ENCODE data around the gene SUDS3. TPM values are rescaled to one million over a fixed set of nuclear protein-coding genes. Genes with fewer than 3 reads are reported as not detected.

Gene SUDS3
- total and polyA plus RNA-seq, 7 donors: 8.3 to 27.8 (median 18.9) TPM

DNA sequence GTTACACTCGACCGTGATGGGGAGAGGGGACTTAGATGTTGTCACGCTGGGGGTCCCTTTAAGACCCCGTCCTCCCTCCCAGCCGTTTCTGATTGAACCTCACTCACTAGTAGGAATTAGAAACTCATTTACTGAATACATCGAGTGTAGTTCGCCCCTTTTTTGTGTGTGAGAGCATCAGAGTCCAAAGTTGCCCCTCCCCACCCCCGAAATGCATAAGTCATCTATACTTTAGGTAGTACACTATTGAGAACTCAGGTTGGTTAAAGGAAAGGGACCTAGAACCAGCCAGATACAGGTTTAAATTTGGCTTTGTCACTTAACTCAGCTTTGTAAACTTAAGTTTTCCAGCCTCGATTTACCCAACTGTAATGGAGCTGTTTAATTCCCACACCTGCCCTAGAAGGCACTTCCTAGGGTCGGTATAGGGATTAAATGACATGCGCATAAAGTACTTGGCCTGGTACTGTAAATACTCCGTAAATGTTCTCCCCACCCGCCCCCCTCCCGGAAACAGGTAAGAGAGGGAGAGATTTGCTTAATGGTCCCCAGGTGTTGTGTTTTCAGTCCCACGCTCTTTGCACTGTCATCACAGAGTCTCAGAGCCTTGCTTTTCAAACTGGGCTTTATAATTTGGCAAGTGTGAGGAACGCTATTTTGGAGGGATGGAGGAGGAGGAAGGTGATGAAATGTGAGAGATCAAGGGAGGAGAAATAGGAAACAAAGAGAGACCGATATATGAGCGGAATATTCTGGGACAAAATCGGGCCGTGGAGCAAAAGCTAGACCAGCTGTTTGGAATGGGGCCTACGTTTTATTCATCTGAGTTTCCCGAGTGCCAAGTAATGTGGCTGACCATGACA is 897 bp downstream of the SUDS3 start:
- Histone ChIP-seq H3K9me3 (no peaks in the 10 kb centered on the region), H3K4me1 (peaks cover 32% of the 10 kb centered on the region), H3K27ac (peak overlapping the region; percentile 96), H3K4me3 (peak overlapping the region; percentile 99), H3K36me3 (ENCODE audit: insufficient read depth in 1 of 2, low read depth in 1 of 2) (peaks cover 3 to 31% of the 10 kb centered on the region in 2 donors), H3K27me3 (ENCODE audit: insufficient read depth in 3 of 3, low read length in 2 of 3) (no peaks in the 10 kb centered on the region)
- 1 to 2% (median 2%) methylated on average over 22 of the region's 22 CpGs for WGBS, 3 donors
- intact Hi-C loops (cut with DNase I): loop anchor here (2.0 to 10.0 kb wide), 3 partner anchors 190 to 502 kb away; no protein-coding TSS in a partner anchor
- ATAC-seq (no peak), DNase-seq (no peak)
- TF ChIP-seq, protein P1, sequence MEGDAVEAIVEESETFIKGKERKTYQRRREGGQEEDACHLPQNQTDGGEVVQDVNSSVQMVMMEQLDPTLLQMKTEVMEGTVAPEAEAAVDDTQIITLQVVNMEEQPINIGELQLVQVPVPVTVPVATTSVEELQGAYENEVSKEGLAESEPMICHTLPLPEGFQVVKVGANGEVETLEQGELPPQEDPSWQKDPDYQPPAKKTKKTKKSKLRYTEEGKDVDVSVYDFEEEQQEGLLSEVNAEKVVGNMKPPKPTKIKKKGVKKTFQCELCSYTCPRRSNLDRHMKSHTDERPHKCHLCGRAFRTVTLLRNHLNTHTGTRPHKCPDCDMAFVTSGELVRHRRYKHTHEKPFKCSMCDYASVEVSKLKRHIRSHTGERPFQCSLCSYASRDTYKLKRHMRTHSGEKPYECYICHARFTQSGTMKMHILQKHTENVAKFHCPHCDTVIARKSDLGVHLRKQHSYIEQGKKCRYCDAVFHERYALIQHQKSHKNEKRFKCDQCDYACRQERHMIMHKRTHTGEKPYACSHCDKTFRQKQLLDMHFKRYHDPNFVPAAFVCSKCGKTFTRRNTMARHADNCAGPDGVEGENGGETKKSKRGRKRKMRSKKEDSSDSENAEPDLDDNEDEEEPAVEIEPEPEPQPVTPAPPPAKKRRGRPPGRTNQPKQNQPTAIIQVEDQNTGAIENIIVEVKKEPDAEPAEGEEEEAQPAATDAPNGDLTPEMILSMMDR (IDR thresholded peaks at IDR 0.05): no peak

DNA sequence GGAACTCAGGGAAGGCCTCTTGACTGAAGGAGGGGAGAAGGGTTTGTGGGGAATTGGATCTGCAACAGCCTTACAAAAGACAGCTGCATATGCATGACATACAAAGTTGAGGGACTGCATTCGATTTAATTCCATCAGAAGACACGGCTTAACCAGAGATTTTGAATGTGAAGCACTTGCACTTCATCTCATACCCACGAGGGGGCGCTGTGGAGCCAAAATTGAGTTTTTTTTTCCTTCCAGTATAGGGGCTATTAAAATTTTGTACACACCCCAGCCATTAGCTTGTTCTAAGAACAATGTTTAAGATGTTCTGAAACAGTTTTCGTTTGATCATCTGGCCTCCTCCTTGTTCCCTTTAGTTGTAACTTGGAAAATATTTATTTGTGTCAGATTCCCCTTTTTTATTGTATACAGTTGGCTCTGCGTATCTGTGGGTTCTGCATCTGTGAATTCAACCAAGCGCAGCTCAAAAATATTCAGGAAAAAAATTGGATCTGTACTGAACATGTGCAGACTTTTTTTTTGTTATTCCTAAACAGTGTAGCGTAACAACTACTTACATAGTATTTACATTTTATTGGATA is 1.6 kb downstream of the SUDS3 start:
- peak; percentile 56 to 68 for DNase-seq
- WGBS, 3 donors: 31 to 35% (median 33%) methylated on average over 8 of the region's 8 CpGs
- H3K27me3 ChIP-seq (ENCODE audit: insufficient read depth in 3 of 3, low read length in 2 of 3): no peaks in the 10 kb centered on the region

DNA sequence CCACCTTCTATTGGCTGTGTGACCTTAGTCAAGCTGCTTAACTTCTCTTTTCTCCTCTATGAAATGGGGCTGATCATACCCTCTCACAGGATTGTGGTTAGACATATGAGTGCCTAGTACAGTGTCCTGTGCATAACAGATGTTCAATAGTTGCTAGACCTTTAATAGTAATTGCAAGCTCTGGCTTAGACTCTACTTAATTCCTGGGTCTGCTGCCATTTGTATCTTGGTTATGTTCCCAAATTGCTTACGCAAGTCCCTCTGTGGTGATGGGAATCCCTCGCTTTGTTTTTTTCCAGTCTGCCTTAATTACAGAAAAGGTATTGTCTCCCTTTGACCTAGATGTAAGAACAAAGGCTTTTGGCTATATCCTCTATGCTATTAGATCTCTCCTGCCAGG is 15.1 kb downstream of the SUDS3 start:
- Histone ChIP-seq H3K36me3 (ENCODE audit: insufficient read depth in 1 of 2, low read depth in 1 of 2) (peaks cover 15 to 100% of the 10 kb centered on the region in 2 donors), H3K4me1 (peaks cover 8% of the 10 kb centered on the region), H3K27me3 (ENCODE audit: insufficient read depth in 3 of 3, low read length in 2 of 3) (no peaks in the 10 kb centered on the region), H3K4me3 (no peak overlapping the region), H3K9me3 (no peaks in the 10 kb centered on the region), H3K27ac (no peak overlapping the region)
- intact Hi-C loops (cut with DNase I): no loop called here
- DNase-seq (no peak), ATAC-seq (peak in 3 of 4 donors; percentile 49 to 63 (median 53))
- 40 to 44% (median 41%) methylated on average over 2 of the region's 2 CpGs for WGBS, 3 donors
- TF ChIP-seq, protein P1 (IDR thresholded peaks at IDR 0.05): no peak

More for the DNA sequence above, 1.6 kb downstream of the SUDS3 start:
- peaks cover 32% of the 10 kb centered on the region for H3K4me1 ChIP-seq
- peak overlapping the region; percentile 99 for H3K4me3 ChIP-seq
- ATAC-seq: no peak
- intact Hi-C loops (cut with DNase I): loop anchor here (2.0 to 10.0 kb wide), 3 partner anchors 191 to 503 kb away; no protein-coding TSS in a partner anchor
- TF ChIP-seq, protein P1 (IDR thresholded peaks at IDR 0.05): peak; percentile 98
- H3K36me3 ChIP-seq (ENCODE audit: insufficient read depth in 1 of 2, low read depth in 1 of 2): peaks cover 3 to 39% of the 10 kb centered on the region in 2 donors
- H3K27ac ChIP-seq: peak overlapping the region; percentile 96
- H3K9me3 ChIP-seq: no peaks in the 10 kb centered on the region

GRCh38 chr12:118391836-118392235 is 15.5 kb downstream of the SUDS3 start:
- Histone ChIP-seq H3K36me3 (ENCODE audit: insufficient read depth in 1 of 2, low read depth in 1 of 2) (peaks cover 15 to 100% of the 10 kb centered on the region in 2 donors), H3K4me1 (peaks cover 8% of the 10 kb centered on the region), H3K9me3 (no peaks in the 10 kb centered on the region), H3K27ac (no peak overlapping the region), H3K4me3 (no peak overlapping the region), H3K27me3 (ENCODE audit: insufficient read depth in 3 of 3, low read length in 2 of 3) (no peaks in the 10 kb centered on the region)
- WGBS, 3 donors: 87 to 100% (median 90%) methylated on average over 1 of the region's 1 CpG
- intact Hi-C loops (cut with DNase I): no loop called here
- TF ChIP-seq, protein P1 (IDR thresholded peaks at IDR 0.05): no peak
- DNase-seq: no peak
- ATAC-seq: peak in 2 of 4 donors; percentile 19 to 31
